Progenitor cell of endocrine pancreas (in vitro differentiated cells): ENCODE measurements around the gene ZMYND11. TPM values are rescaled to one million over a fixed set of nuclear protein-coding genes. Genes with fewer than 3 reads are reported as not detected.
"Not testable (repeated sequence)": the region's sequence is repeated elsewhere in the genome, so short reads cannot be mapped to it uniquely, and the experiment has no call there.

Experiments used
- DNase-seq: peaks from one replicate; pipeline ENCODE4 v3.0.0; 2021; ENCODE audit warnings: low spot score; ENCODE audit not compliant: unreplicated experiment
- H3K27ac Mint-ChIP-seq: 2 replicates; pipeline ENCODE4 v1.8.0; 2021; ENCODE audit warnings: mild to moderate bottlenecking, moderate library complexity, mixed read lengths
- H3K27me3 Mint-ChIP-seq: 2 replicates; pipeline ENCODE4 v1.8.0; 2021; ENCODE audit warnings: mixed read lengths
- H3K36me3 Mint-ChIP-seq: 2 replicates; pipeline ENCODE4 v1.8.0; 2022; ENCODE audit warnings: mixed read lengths; ENCODE audit not compliant: insufficient read depth
- H3K4me1 Mint-ChIP-seq: 2 replicates; pipeline ENCODE4 v1.8.0; 2021; ENCODE audit warnings: low read depth, mixed read lengths
- H3K4me3 Mint-ChIP-seq: 2 replicates; pipeline ENCODE4 v1.8.0; 2021; ENCODE audit warnings: low read depth, mild to moderate bottlenecking, moderate library complexity, mixed read lengths
- H3K9me3 Mint-ChIP-seq: 2 replicates; pipeline ENCODE4 v1.8.0; 2021; ENCODE audit warnings: low read depth, mixed read lengths
- total RNA-seq: library from RNA; stranded (reverse); gene quantifications from 2 replicates; pipeline ENCODE4 v1.2.1, GENCODE V29; 2021
- TF ChIP-seq, protein P1 (sequence below): fragments of 200-600 bp; sonication (generic); IDR thresholded peaks from one replicate; pipeline ENCODE4 v1.5.0; 2021; ENCODE audit warnings: antibody characterized with exemption, mild to moderate bottlenecking; ENCODE audit not compliant: unreplicated experiment

Gene ZMYND11
- total RNA-seq, 1 donor from 2014 or later, result 69.2 TPM

DNA sequence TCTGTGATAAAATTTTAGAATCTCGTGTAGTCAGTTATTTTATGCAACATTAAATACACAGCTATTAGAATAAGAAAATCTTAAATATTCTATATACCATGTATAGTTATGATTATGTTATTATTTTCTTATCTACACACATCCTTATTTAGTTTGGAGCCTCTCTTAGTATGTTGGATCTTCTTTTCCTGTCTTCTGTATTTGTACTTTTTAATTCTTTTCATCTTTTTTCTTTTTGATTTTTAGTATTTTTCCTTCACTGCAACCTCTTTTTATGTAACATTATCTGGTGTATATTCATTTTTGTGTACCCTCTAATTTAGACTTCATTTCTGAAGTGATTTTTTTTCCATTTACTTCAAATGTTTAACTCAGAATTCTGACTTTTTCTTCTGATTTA is 48.9 kb downstream of the ZMYND11 start:
- no peak for DNase-seq
- no peaks in the 10 kb centered on the region for H3K27me3 Mint-ChIP-seq

DNA sequence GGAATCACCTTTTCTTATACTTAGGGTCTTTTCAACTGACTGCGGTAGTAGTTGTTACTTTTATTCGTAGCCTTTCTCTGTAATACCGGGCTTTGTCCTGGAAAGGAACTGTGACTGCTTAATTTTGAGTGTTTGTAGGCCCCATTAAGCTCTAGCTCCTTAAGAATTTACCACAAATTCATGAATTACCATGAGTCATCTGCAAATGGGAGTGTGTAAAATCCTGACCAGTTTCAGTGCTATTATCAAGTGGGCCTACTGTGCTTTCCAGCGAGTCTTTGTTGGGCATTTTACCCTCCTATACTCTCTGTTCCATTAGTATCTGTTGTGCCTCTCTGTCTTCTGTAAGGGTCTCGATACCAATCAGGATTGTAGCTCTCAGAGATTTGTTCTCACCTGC is 49.7 kb downstream of the ZMYND11 start:
- H3K27me3 Mint-ChIP-seq, result no peaks in the 10 kb centered on the region
- DNase-seq, result no peak
- TF ChIP-seq, protein P1, sequence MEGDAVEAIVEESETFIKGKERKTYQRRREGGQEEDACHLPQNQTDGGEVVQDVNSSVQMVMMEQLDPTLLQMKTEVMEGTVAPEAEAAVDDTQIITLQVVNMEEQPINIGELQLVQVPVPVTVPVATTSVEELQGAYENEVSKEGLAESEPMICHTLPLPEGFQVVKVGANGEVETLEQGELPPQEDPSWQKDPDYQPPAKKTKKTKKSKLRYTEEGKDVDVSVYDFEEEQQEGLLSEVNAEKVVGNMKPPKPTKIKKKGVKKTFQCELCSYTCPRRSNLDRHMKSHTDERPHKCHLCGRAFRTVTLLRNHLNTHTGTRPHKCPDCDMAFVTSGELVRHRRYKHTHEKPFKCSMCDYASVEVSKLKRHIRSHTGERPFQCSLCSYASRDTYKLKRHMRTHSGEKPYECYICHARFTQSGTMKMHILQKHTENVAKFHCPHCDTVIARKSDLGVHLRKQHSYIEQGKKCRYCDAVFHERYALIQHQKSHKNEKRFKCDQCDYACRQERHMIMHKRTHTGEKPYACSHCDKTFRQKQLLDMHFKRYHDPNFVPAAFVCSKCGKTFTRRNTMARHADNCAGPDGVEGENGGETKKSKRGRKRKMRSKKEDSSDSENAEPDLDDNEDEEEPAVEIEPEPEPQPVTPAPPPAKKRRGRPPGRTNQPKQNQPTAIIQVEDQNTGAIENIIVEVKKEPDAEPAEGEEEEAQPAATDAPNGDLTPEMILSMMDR, result no peak
- no peak overlapping the region for H3K27ac Mint-ChIP-seq
- no peak overlapping the region for H3K4me3 Mint-ChIP-seq
- peaks cover 4% of the 10 kb centered on the region for H3K4me1 Mint-ChIP-seq
- H3K9me3 Mint-ChIP-seq, result peaks cover 11% of the 10 kb centered on the region
- H3K36me3 Mint-ChIP-seq, result peaks cover 41% of the 10 kb centered on the region

More for the DNA sequence above, 48.9 kb downstream of the ZMYND11 start:
- H3K4me3 Mint-ChIP-seq, result no peak overlapping the region
- peaks cover 44% of the 10 kb centered on the region for H3K36me3 Mint-ChIP-seq
- TF ChIP-seq, protein P1, result no peak
- H3K9me3 Mint-ChIP-seq, result peaks cover 11% of the 10 kb centered on the region
- no peak overlapping the region for H3K27ac Mint-ChIP-seq
- H3K4me1 Mint-ChIP-seq, result peaks cover 4% of the 10 kb centered on the region

DNA sequence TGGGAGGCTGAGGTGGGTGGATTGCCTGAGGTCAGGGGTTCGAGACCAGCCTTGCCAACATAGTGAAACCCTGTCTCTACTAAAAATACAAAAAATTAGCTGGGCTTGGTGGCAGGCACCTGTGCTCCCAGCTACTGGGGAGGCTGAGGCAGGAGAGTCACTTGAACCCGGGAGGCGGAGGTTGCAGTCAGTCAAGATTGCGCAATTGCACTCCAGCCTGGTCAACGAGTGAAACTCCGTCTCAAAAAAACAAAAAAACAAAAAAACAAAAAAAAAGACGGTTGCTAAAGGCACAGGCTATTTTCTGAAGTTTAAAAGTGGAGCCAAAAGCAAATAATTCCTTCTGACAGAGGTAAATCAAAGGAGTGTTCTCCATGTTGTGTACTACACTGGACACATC is 50.3 kb downstream of the ZMYND11 start:
- not testable (repeated sequence) for DNase-seq, H3K27me3 Mint-ChIP-seq, H3K27ac Mint-ChIP-seq, H3K4me1 Mint-ChIP-seq, H3K4me3 Mint-ChIP-seq
- Mint-ChIP-seq H3K36me3 (peaks cover 40% of the 10 kb centered on the region), H3K9me3 (peaks cover 11% of the 10 kb centered on the region)

DNA sequence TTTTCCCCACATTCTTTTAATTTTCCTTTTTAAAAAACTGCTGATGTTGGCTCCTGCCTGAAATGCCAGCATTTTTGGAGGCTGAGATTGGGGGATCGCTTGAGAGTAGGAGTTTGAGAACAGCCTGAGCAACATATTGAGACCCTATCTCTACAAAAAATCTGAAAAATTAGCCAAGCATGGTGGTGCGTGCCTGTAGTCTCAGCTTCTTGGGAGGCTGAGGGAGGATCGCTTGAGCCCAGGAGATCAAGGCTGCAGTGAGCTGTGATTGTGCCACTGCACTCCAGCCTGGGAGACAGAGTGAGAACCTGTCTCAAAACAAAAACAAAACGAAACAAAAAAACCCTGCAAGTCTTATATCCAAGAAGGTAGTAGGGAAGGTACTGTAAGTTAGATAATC is 51.7 kb downstream of the ZMYND11 start:
- Mint-ChIP-seq H3K9me3 (peaks cover 11% of the 10 kb centered on the region), H3K4me1 (peaks cover 4% of the 10 kb centered on the region), H3K27ac (no peak overlapping the region), H3K27me3 (no peaks in the 10 kb centered on the region), H3K4me3 (no peak overlapping the region), H3K36me3 (peaks cover 36% of the 10 kb centered on the region)
- TF ChIP-seq, protein P1, result no peak
- no peak for DNase-seq

DNA sequence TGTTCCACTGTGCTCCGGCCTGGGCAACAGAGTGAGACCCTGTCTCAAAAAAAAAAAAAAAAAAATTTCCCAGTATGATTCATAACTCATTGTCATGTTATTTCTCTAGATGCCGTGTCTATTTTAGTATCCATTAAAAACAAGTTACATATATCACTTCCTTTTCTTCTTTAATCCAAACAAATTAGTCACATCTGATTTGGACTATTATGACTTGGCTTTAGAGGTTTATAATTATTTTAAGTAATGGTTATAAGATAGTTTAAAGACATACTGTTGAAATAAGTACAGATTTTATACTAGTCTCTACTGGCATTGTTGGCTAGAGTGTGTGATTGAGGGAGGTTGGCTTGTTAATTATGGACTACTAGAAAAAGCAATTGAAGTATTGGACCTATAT is 53.3 kb downstream of the ZMYND11 start:
- DNase-seq, result no peak
- H3K36me3 Mint-ChIP-seq, result peaks cover 26% of the 10 kb centered on the region
- H3K4me1 Mint-ChIP-seq, result peaks cover 7% of the 10 kb centered on the region
- TF ChIP-seq, protein P1, result no peak
- H3K27me3 Mint-ChIP-seq, result no peaks in the 10 kb centered on the region
- H3K9me3 Mint-ChIP-seq, result peaks cover 11% of the 10 kb centered on the region
- H3K4me3 Mint-ChIP-seq, result no peak overlapping the region
- peak overlapping the region; percentile 30 for H3K27ac Mint-ChIP-seq

DNA sequence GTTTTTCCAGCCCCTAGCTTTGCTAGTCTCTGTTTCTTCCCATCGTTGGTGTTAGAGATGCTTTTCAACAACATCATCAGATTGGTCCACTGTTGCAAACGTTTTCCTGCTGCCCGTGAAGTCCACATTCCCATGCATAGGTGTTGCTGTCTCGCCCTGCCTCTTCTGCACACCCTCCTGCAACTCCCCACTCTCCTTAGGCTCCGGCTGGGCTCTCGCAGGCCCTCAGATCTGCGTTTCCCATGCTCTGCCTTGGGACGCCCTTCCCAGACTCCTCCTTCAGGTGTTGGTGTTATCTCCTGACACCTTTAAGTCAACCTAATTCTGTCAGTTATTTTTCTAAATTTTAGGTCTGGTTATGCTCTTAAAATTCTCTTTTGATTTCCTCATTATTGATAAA is 55.0 kb downstream of the ZMYND11 start:
- Mint-ChIP-seq H3K27me3 (no peaks in the 10 kb centered on the region), H3K9me3 (peaks cover under 1% of the 10 kb centered on the region), H3K36me3 (peaks cover 12% of the 10 kb centered on the region), H3K4me1 (peaks cover 8% of the 10 kb centered on the region), H3K27ac (peak overlapping the region; percentile 20), H3K4me3 (no peak overlapping the region)
- no peak for DNase-seq
- TF ChIP-seq, protein P1, result no peak
